BJ (cell line): ENCODE data around the gene RAPGEF1. TPM values are rescaled to one million over a fixed set of nuclear protein-coding genes. Genes with fewer than 3 reads are reported as not detected.

ENCODE experiments used
- CTCF ChIA-PET: fragments of 350-600 bp; formaldehyde crosslinking; extraction: SDS; loops from one replicate; lab custom pipeline; 2021; ENCODE audit warnings: antibody characterized with exemption, inconsistent platforms; lab: Yijun Ruan, JAX
- POLR2A ChIA-PET: fragments of 300-600 bp; sonication (Branson Sonifier 250); formaldehyde crosslinking; extraction: SDS; loops from one replicate; lab custom pipeline; 2021; ENCODE audit warnings: antibody characterized with exemption; lab: Charles Lee
- DNase-seq: peaks from one replicate; pipeline ENCODE4 v3.0.0-alpha.2; 2011; ENCODE audit warnings: low read depth
- H3K27me3 ChIP-seq: 2 replicates; pipeline ENCODE4 v1.6.0; 2011; ENCODE audit warnings: low read length; ENCODE audit not compliant: control insufficient read depth, insufficient read depth
- H3K36me3 ChIP-seq: 2 replicates; pipeline ENCODE4 v1.5.1; 2011; ENCODE audit warnings: low read length; ENCODE audit not compliant: control insufficient read depth, insufficient read depth
- H3K4me3 ChIP-seq: 2 replicates; pipeline ENCODE4 v1.5.1; 2011; ENCODE audit warnings: low read depth, mild to moderate bottlenecking, control low read depth, low read length
- CTCF ChIP-seq: IDR thresholded peaks from 2 replicates; pipeline ENCODE4 v1.5.1; 2011; ENCODE audit warnings: low read depth, mild to moderate bottlenecking, control low read depth, inconsistent platforms, low read length, moderate library complexity; ENCODE audit not compliant: insufficient read depth
- polyA plus RNA-seq: library from polyadenylated mRNA; depleted of rRNA; stranded (reverse); fragments of >200 nt; gene quantifications from 2 replicates; pipeline ENCODE4 v1.2.3, GENCODE V29; 2011

Gene RAPGEF1
- polyA plus RNA-seq, 1 experiment, result 31.6 TPM

GRCh38 chr9:131752231-131752884, 12.5 kb upstream of the RAPGEF1 start:
- no peak for DNase-seq
- Histone ChIP-seq H3K36me3 (no peaks in the 10 kb centered on the region), H3K27me3 (peaks cover 3% of the 10 kb centered on the region), H3K4me3 (no peak overlapping the region)
- ChIA-PET CTCF (interaction anchor here (1.2 to 15.3 kb wide), 6 partner anchors 11 to 500 kb away, joined by 3 to 194 read pairs (median 6); no protein-coding TSS in a partner anchor), POLR2A (no interaction called here)
- no peak for TF ChIP-seq CTCF

- no peaks in the 10 kb centered on the region for H3K36me3 ChIP-seq
- H3K27me3 ChIP-seq, result peaks cover 4% of the 10 kb centered on the region
- no peak overlapping the region for H3K4me3 ChIP-seq
- ChIA-PET POLR2A (no interaction called here), CTCF (interaction anchor here (0.6 to 4.1 kb wide), 7 partner anchors 13 to 511 kb away, joined by 3 to 26 read pairs (median 3); no protein-coding TSS in a partner anchor)
- TF ChIP-seq CTCF, result no peak
- DNase-seq, result no peak
These were observed 8.6 kb upstream of the RAPGEF1 start for GRCh38 chr9:131748411-131748955.

GRCh38 chr9:131747352-131747751, 7.5 kb upstream of the RAPGEF1 start:
- no peak overlapping the region for H3K4me3 ChIP-seq
- ChIA-PET CTCF (interaction anchor here (0.7 to 4.1 kb wide), 6 partner anchors 8 to 156 kb away, joined by 3 to 26 read pairs (median 4); no protein-coding TSS in a partner anchor), POLR2A (no interaction called here)
- H3K27me3 ChIP-seq, result peaks cover 4% of the 10 kb centered on the region
- DNase-seq, result peak; percentile 26
- TF ChIP-seq CTCF, result peak; percentile 69
- H3K36me3 ChIP-seq, result no peaks in the 10 kb centered on the region

GRCh38 chr9:131745610-131746009, 5.7 kb upstream of the RAPGEF1 start:
- ChIA-PET POLR2A (no interaction called here), CTCF (interaction anchor here (0.7 to 11.0 kb wide), 7 partner anchors 11 to 396 kb away, joined by 3 to 227 read pairs (median 4); no protein-coding TSS in a partner anchor)
- TF ChIP-seq CTCF, result no peak

GRCh38 chr9:131744720-131745201, 4.9 kb upstream of the RAPGEF1 start:
- CTCF ChIA-PET, result interaction anchor here (0.6 to 11.0 kb wide), 8 partner anchors 9 to 531 kb away, joined by 3 to 227 read pairs (median 4); no protein-coding TSS in a partner anchor
- Histone ChIP-seq H3K27me3 (peaks cover 2% of the 10 kb centered on the region), H3K4me3 (no peak overlapping the region), H3K36me3 (no peaks in the 10 kb centered on the region)
- TF ChIP-seq CTCF, result no peak
- POLR2A ChIA-PET, result no interaction called here
- DNase-seq, result no peak

More at GRCh38 chr9:131745610-131746009, 5.7 kb upstream of the RAPGEF1 start:
- H3K4me3 ChIP-seq, result no peak overlapping the region
- H3K36me3 ChIP-seq, result no peaks in the 10 kb centered on the region
- H3K27me3 ChIP-seq, result peaks cover 2% of the 10 kb centered on the region
- DNase-seq, result no peak
